GDM1 (cell line): ENCODE measurements around the gene ABCC1.
A peak's percentile ranks its signal among the peaks of the same experiment; 100 is the strongest.
"Not testable (repeated sequence)": the region's sequence is repeated elsewhere in the genome, so short reads cannot be mapped to it uniquely, and the experiment has no call there.

ENCODE experiments used
- DNase-seq: peaks from one replicate; lab custom pipeline; 2025; lab: John Stamatoyannopoulos, UW

ABCC1 gene

GRCh38 chr16:15949210-15950160 is at the start of gene ABCC1:
Gene ABCC1 (plus strand): TSS chr16:15949616. CDS start chr16:15949752, 136 bp downstream.
- no peak for DNase-seq

DNA sequence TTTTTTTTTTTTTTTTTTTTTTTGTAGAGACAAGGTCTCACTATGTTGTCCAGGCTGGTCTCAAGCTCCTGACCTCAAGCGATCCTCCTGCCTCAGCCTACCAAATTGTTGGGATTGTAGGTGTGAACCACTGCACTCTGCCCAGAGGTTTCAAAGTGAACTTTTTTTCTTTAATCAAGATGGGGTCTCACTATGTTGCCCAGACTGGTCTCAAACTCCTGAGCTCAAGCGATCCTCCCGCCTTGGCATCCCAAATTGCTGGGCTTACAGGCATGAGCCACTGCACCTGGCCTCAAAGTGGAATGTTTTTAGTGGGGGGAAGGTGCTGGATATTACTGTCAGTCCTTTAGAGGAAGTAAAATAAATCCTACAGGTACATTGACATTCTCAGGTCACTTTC is 49.1 kb upstream of the ABCC1 start:
- DNase-seq: no peak

DNA sequence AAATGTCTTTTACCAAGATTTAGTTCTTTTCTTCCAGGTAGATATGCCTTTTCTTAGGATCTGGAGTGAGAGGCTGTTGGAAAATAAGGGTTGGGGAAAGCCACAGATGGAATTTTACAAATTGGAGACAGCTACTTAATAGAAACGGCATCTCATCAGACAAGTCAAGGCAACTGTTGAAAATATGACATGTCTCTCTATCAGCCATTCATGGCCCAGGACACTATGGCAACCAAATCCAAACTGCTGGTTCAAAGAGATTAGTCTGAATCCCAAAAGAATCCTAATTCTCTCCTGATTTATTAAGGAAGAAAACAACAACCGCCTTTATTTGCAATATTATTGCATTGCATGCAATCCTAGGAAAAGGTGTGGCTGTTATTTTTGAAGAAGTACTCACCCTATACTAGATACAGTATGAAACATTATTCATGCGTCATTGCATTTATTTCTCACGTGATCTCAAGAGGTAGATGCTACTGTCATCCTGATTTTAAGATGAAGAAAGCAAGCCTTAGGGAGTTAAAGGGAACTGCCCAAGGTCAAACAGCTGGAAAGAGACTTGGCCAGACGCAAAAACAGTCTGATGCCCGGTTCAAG is 48.4 kb upstream of the ABCC1 start:
- DNase-seq: no peak

GRCh38 chr16:15903960-15904359 is 45.5 kb upstream of the ABCC1 start:
- DNase-seq: no peak

DNA sequence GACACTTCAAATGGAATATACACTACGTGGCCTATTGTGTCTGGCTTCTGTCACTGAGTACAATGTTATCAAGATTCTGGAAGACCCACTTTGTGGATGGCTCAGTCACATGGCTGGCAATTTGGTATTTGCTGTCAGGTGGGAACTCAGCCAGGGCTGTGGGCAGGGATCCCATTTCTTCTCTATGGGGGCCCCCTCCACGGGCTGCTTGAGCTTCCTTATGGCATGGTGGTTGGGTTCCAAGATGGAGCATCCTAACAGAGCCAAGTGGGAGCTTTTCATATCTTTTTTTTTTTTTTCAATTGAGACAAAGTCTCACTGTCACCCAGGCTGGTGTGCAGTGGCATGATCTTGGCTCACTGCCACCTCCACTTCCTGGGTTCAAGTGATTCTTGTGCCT is 43.0 kb upstream of the ABCC1 start:
- DNase-seq: no peak

DNA sequence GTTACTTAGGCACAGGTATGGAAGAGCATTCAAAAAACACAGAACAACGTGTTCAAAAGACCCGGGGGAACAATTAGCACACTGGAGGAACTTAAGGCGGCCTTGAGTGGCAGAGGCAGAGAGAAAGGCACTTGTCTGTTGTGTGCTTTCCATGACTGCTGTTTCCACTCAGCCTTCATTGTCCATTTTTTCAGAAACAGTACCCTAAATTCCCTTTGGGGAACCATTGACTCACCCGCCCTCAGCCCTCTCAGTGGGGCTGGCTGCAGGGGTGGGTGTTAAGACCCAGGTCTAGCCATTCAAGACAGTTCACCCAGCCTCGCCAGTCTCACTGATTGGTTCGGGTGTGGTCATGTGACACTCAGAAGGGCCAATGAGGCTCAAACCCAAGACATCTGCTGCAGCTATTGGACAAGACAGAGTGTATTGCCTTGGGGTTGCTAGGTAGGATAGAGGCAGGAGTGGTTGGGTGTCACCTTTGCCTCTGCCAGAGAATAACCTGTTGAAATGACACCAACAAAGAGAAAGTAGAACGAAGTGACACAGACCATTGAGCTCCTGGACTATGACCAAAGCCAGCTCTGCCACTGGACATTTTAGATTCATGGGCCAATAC is 41.4 kb upstream of the ABCC1 start:
- DNase-seq: peak; percentile 24

GRCh38 chr16:15911198-15911597 is 38.2 kb upstream of the ABCC1 start:
- no peak for DNase-seq

DNA sequence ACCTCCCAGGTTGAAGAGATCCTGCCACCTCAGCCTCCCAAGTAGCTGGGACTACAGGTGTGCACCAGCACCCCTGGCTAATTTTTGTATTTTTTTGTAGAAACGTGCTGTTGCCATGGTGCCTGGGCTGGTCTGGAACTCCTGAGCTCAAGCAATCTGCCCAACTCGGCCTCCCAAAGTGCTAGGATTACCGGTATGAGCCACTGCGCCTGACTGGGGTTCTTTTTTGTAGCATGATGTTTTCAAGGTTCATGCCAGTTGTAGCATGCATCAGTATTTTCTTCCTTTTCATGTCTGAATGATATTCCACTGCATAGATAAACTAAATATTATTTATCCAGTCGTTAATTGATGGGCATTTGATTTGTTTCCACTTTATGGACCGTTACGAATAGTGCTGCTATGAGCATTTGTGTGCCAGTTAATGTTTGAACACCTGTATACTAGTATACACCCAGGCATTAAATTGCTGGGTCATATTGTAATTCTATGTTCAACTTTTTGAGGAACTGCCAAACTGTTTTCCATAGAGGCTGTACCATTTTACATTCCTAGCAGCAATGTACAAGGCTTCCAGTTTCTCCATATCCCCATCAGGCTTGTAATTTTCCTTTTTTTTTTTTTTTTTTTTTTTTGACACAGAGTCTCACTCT is 36.2 kb upstream of the ABCC1 start:
- DNase-seq: no peak

DNA sequence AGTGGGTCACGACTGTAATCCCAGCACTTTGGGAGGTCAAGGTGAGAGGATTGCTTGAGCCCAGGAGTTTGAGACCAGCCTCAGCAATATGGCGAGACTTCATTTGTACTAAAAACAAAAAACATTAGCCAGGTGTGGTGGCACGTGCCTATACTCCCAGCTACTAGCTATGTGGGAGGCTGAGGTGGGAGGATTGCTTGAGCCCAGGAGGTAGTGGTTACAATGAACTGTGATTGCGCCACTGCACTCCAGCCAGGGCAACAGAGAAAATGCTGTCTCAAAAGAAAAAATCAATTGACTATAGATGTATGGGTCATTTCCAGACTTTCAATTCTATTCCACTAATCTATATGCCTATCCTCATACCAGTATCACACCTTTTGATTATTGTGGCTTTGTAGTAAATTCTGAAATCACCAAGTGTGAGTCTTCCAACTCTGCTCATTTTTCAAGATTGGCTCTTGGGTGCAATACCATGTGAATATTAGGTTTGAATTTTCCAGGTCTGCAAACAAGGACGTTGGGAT is 33.8 kb upstream of the ABCC1 start:
- DNase-seq: no peak

DNA sequence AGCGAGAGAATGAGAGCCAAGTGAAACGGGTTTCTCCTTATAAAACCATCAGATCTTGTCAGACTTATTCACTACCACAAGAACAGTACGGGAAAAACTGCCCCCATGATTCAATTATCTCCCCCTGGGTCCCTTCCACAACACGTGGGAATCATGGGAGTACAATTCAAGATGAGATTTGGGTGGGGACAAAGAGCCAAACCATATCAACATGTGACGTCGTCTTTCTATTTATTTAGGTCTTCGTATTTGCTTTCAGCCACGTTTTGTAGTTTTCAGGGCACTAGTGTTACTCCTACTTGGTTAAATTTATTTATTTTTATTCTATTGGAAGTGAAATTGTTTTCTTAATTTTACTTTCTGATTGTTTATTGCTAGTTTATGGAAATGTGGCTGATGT is 33.1 kb upstream of the ABCC1 start:
- DNase-seq: no peak

GRCh38 chr16:15918314-15918713 is 31.1 kb upstream of the ABCC1 start:
- not testable (repeated sequence) for DNase-seq

GRCh38 chr16:15919331-15919730 is 30.1 kb upstream of the ABCC1 start:
- DNase-seq: no peak

DNA sequence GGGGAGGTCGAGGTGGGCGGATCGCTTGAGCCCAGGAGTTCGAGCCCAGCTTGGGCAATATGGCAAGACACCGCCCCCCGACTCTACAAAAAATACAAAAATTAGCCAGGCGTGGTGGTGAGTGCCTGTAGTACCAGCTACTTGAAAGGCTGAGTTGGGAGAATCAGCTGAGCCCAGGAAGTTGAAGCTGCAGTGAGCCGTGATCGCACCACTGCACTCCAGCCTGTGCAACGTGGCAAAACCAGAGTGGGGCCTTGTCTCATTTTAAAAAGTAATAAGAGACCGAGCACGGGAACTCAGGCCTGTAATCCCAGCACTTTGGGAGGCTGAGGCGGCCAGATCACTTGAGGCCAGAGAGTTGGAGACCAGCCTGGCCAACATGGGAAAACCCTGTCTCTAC is 24.4 kb upstream of the ABCC1 start:
- no peak for DNase-seq

- DNase-seq: no peak
Observed at GRCh38 chr16:15925631-15926030, 23.8 kb upstream of the ABCC1 start.

DNA sequence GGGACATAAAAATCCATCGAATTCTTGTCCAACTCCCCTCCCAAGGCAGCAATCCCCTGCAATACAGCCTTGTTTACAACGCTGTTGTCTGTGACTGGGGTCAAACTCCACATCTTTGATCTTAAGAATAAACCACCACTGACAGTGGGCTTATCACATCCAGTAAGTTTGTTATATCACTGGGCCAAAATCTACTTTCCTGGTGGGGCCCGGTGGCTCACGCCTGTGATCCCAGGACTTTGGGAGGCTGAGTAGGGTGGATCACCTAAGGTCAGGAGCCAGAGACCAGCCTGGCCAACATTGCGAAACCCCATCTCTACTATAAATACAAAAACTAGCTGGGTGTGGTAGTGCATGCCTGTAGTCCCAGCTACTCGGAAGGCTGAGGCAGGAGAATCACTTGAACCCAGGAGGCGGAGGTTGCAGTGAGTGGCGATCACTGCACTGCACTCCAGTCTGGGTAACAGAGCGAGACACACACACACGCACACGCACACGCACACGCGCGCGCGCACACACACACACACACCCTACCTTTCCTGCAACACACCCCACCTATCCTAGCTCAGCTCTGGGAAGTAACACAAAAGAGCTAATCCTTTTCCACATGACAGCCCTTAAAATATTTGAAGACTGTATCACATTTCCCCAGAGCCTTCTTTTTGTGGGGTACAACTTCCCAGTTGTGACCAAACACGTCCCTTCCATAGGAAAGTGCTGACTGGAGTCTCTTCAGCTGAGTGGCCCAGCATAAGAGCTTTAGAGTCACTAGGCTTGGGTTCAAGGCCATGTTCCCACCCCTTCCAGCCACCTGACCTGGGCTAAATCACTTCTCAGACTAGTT is 20.9 kb upstream of the ABCC1 start:
- no peak for DNase-seq

DNA sequence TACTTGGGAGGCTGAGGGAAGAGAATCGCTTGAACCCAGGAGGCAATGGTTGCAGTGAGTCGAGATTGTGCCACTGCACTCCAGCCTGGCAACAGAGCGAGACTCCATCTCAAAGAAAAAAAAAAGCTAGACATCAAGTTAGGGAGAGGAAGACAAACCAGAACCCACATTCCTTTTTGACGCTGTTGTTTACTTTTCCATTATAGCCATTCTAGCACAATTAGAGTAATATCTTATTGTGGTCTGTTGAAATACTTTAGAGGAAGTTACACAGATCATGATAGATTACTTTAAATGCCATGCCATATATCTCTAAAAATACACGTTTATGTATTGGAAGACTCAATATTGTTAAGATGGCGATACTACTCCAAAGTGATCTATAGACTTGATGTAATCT is 16.5 kb upstream of the ABCC1 start:
- DNase-seq: no peak

GRCh38 chr16:15933781-15934180 is 15.6 kb upstream of the ABCC1 start:
- no peak for DNase-seq

DNA sequence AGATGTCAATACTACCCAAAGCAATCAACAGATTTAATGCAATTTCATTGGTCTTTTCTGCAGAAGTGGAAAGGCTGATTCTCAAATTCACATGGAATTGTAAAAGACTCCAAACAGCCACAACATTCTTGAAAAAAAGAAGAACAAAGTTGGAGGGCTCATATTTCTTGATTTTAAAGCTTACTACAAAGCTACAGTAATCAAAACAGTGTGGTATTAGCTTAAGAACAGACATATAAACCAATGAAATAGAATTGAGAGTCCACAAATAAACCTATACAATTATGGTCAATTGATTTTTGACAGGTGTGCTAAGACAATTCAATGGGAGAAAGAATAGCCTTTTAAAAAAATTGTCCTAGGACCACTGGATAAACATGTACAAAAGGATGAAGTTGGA is 14.4 kb upstream of the ABCC1 start:
- DNase-seq: no peak

GRCh38 chr16:15936809-15937208 is 12.6 kb upstream of the ABCC1 start:
- DNase-seq: not testable (repeated sequence)

GRCh38 chr16:15942931-15943690 is 6.3 kb upstream of the ABCC1 start:
- no peak for DNase-seq
